CD4-positive, alpha-beta T cell (primary cell): Measurements from ENCODE around the gene CDH4. TPM values are rescaled to one million over a fixed set of nuclear protein-coding genes. Genes with fewer than 3 reads are reported as not detected.

Source experiments
- ATAC-seq: fragments of 200-7000 bp; cut with Tn5 transposase; one replicate; pipeline ENCODE4 v1.10.0; 2022; ENCODE audit warnings: mild to moderate bottlenecking; ENCODE audit not compliant: poor library complexity
- CTCF ChIA-PET: fragments of 350-600 bp; sonication (Branson Sonifier 250); formaldehyde crosslinking; loops from one replicate; lab custom pipeline; 2021; ENCODE audit warnings: antibody characterized with exemption, inconsistent platforms; lab: Charles Lee
- POLR2A ChIA-PET: fragments of 350-600 bp; sonication (Branson Sonifier 250); formaldehyde crosslinking; loops from one replicate; lab custom pipeline; 2021; ENCODE audit warnings: antibody characterized with exemption, inconsistent platforms; lab: Charles Lee
- DNase-seq, 14 experiments: peaks; one replicate each; pipeline ENCODE4 v3.0.0-alpha.2; 2013 to 2020; ENCODE audit warnings: mixed read lengths in 2 of 14
- H3K27ac ChIP-seq, 2 donors: one replicate each; pipeline versions ENCODE4 v1.5.1 to v1.7.0; 2013; ENCODE audit warnings: low read length in 2 of 2, low read depth in 1 of 2, mild to moderate bottlenecking in 1 of 2
- H3K27me3 ChIP-seq, 2 experiments: 1 replicate in 1 of 2; 2 replicates in 1 of 2; pipeline versions ENCODE4 v1.6.1 to v1.7.0; 2013; ENCODE audit warnings: low read length in 2 of 2, control low read depth in 1 of 2, mild to moderate bottlenecking in 1 of 2, moderate library complexity in 1 of 2; ENCODE audit not compliant: insufficient read depth in 2 of 2, control insufficient read depth in 1 of 2
- H3K36me3 ChIP-seq: one replicate; pipeline ENCODE4 v1.6.1; 2013; ENCODE audit warnings: low read length, control low read depth; ENCODE audit not compliant: insufficient read depth
- H3K4me1 ChIP-seq: one replicate; pipeline ENCODE4 v1.6.1; 2013; ENCODE audit warnings: low read length, control low read depth; ENCODE audit not compliant: insufficient read depth
- H3K4me3 ChIP-seq: one replicate; pipeline ENCODE4 v1.5.1; 2013; ENCODE audit warnings: mild to moderate bottlenecking, low read length, moderate library complexity
- H3K9me3 ChIP-seq, 2 experiments: 1 replicate in 1 of 2; 2 replicates in 1 of 2; pipeline versions ENCODE4 v1.6.1 to v1.7.0; 2013; ENCODE audit warnings: low read length in 2 of 2, mild to moderate bottlenecking in 2 of 2, control low read depth in 1 of 2, moderate library complexity in 1 of 2; ENCODE audit not compliant: control insufficient read depth in 1 of 2, insufficient read depth in 1 of 2
- H3K27ac Mint-ChIP-seq: one replicate; pipeline ENCODE4 v1.8.0; 2020; ENCODE audit warnings: mixed read lengths
- H3K27me3 Mint-ChIP-seq: one replicate; pipeline ENCODE4 v1.8.0; 2021; ENCODE audit warnings: mixed read lengths
- H3K36me3 Mint-ChIP-seq: one replicate; pipeline ENCODE4 v1.8.0; 2021; ENCODE audit warnings: low read depth, mixed read lengths
- H3K4me1 Mint-ChIP-seq: one replicate; pipeline ENCODE4 v1.8.0; 2021; ENCODE audit warnings: low read depth, mixed read lengths
- H3K4me3 Mint-ChIP-seq: one replicate; pipeline ENCODE4 v1.8.0; 2020; ENCODE audit warnings: mild to moderate bottlenecking, mixed read lengths
- H3K9me3 Mint-ChIP-seq: one replicate; pipeline ENCODE4 v1.8.0; 2020; ENCODE audit warnings: mixed read lengths
- CTCF ChIP-seq: fragments of 200-600 bp; IDR thresholded peaks from one replicate; pipeline ENCODE4 v1.8.0; 2022; ENCODE audit warnings: antibody characterized with exemption, mild to moderate bottlenecking
- intact Hi-C, 2 experiments: fragments of 100-400 bp; cut with DNase I in 1 of 2; cut with micrococcal nuclease in 1 of 2; formaldehyde crosslinking; loops; one replicate each; pipeline versions ENCODE4 v1.15.1 to v1.9.0; 2023 to 2025; cut with DNase I, micrococcal nuclease
- total RNA-seq, 174 experiments: library from RNA in 2 of 174; stranded (reverse) in 2 of 174; gene quantifications; one replicate each; pipeline ENCODE4 v1.2.3 and lab custom pipeline; 2021 to 2026

Gene CDH4
- total RNA-seq, 2 experiments from 2014 or later, result 0.11 TPM

GRCh38 chr20:61743606-61744005 lies 491.5 kb downstream of the CDH4 start:
- Histone ChIP-seq H3K9me3 (peaks cover 0 to 33% of the 10 kb centered on the region in 2 experiments), H3K27me3 (no peaks in the 10 kb centered on the region), H3K4me3 (no peak overlapping the region), H3K27ac (no peak overlapping the region), H3K4me1 (no peaks in the 10 kb centered on the region), H3K36me3 (no peaks in the 10 kb centered on the region)
- no peaks in the 10 kb centered on the region for H3K36me3 Mint-ChIP-seq
- no peak for TF ChIP-seq CTCF
- no peak overlapping the region for H3K4me3 Mint-ChIP-seq
- H3K27ac Mint-ChIP-seq, result no peak overlapping the region
- no peaks in the 10 kb centered on the region for H3K27me3 Mint-ChIP-seq
- intact Hi-C loops, result no loop called here
- H3K4me1 Mint-ChIP-seq, result no peaks in the 10 kb centered on the region
- ATAC-seq, result no peak
- H3K9me3 Mint-ChIP-seq, result peaks cover 3% of the 10 kb centered on the region
- DNase-seq, result no peak
- CTCF ChIA-PET, result no interaction called here
- POLR2A ChIA-PET, result no interaction called here

GRCh38 chr20:61744691-61745396 lies 492.8 kb downstream of the CDH4 start:
- CTCF ChIA-PET, result no interaction called here
- ATAC-seq, result no peak
- H3K27ac Mint-ChIP-seq, result no peak overlapping the region

GRCh38 chr20:61745397-61746146 lies 493.5 kb downstream of the CDH4 start:
- Mint-ChIP-seq H3K27ac (no peak overlapping the region), H3K4me3 (no peak overlapping the region), H3K9me3 (peaks cover 3% of the 10 kb centered on the region), H3K36me3 (no peaks in the 10 kb centered on the region), H3K4me1 (no peaks in the 10 kb centered on the region), H3K27me3 (no peaks in the 10 kb centered on the region)
- no peak for TF ChIP-seq CTCF
- H3K36me3 ChIP-seq, result no peaks in the 10 kb centered on the region
- peaks cover 8 to 28% of the 10 kb centered on the region in 2 experiments for H3K9me3 ChIP-seq
- POLR2A ChIA-PET, result no interaction called here
- no peak overlapping the region for H3K4me3 ChIP-seq
- ATAC-seq (no peak), DNase-seq (no peak)
- CTCF ChIA-PET, result no interaction called here
- H3K27me3 ChIP-seq, result no peaks in the 10 kb centered on the region
- intact Hi-C loops, result no loop called here
- H3K4me1 ChIP-seq, result no peaks in the 10 kb centered on the region
- no peak overlapping the region for H3K27ac ChIP-seq

More at GRCh38 chr20:61744691-61745396, 492.8 kb downstream of the CDH4 start:
- Histone ChIP-seq H3K27ac (no peak overlapping the region), H3K36me3 (no peaks in the 10 kb centered on the region), H3K27me3 (no peaks in the 10 kb centered on the region), H3K9me3 (peaks cover 3 to 26% of the 10 kb centered on the region in 2 experiments), H3K4me3 (no peak overlapping the region), H3K4me1 (no peaks in the 10 kb centered on the region)
- H3K27me3 Mint-ChIP-seq, result no peaks in the 10 kb centered on the region
- no peaks in the 10 kb centered on the region for H3K4me1 Mint-ChIP-seq
- DNase-seq, result no peak
- peaks cover 3% of the 10 kb centered on the region for H3K9me3 Mint-ChIP-seq
- H3K36me3 Mint-ChIP-seq, result no peaks in the 10 kb centered on the region
- H3K4me3 Mint-ChIP-seq, result no peak overlapping the region
- POLR2A ChIA-PET, result no interaction called here
- intact Hi-C loops, result no loop called here
- no peak for TF ChIP-seq CTCF
